ENCODE measurements around the gene SPEG. TPM values are rescaled to one million over a fixed set of nuclear protein-coding genes. Genes with fewer than 3 reads are reported as not detected.

The SPEG gene
- total RNA-seq, 1 experiment from 2014 or later, result 56.6 TPM

DNA sequence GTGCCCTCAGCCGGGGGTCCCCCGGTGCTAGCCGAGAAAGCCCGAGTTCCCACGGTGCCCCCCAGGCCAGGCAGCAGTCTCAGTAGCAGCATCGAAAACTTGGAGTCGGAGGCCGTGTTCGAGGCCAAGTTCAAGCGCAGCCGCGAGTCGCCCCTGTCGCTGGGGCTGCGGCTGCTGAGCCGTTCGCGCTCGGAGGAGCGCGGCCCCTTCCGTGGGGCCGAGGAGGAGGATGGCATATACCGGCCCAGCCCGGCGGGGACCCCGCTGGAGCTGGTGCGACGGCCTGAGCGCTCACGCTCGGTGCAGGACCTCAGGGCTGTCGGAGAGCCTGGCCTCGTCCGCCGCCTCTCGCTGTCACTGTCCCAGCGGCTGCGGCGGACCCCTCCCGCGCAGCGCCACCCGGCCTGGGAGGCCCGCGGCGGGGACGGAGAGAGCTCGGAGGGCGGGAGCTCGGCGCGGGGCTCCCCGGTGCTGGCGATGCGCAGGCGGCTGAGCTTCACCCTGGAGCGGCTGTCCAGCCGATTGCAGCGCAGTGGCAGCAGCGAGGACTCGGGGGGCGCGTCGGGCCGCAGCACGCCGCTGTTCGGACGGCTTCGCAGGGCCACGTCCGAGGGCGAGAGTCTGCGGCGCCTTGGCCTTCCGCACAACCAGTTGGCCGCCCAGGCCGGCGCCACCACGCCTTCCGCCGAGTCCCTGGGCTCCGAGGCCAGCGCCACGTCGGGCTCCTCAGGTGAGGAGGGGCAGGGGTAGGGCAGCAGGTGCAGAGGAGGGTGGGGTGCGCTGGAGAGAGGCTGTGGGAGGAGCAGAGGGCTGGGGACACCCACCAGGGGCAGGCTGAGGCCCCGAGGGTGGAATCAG lies 49.9 kb downstream of the SPEG start (continued):
- TF ChIP-seq RAD21 (IDR thresholded peaks at IDR 0.05; ENCODE audit: low read depth), result no peak

DNA sequence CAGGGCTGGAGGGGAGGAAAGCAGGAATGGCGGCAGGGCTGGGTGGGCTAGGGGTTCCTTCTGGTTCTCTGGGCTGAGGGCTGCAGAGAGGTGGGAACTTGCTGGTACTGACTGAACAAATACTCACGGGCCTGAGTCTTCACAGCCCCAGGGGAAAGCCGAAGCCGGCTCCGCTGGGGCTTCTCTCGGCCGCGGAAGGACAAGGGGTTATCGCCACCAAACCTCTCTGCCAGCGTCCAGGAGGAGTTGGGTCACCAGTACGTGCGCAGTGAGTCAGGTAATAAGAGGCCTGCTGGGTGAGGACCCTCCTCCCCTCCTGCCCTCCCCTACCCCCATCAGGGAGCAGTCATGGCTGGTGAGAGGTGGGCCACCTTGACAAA lies 50.5 kb downstream of the SPEG start:
- no peak overlapping the region for H3K9ac ChIP-seq (ENCODE audit: low read length)
- intact Hi-C loops (cut with micrococcal nuclease), result no loop called here

More for the DNA sequence above, 50.5 kb downstream of the SPEG start:
- ATAC-seq (no peak), DNase-seq (ENCODE audit: low read depth, low spot score) (no peak)
- no peaks in the 10 kb centered on the region for H3K4me1 ChIP-seq (ENCODE audit: control insufficient read depth in 1 of 2, insufficient read depth in 2 of 2, low read length in 2 of 2)
- H3K9me2 ChIP-seq (ENCODE audit: insufficient read depth), result no peaks in the 10 kb centered on the region
- TF ChIP-seq YY1 (IDR thresholded peaks at IDR 0.05; ENCODE audit: extremely low read depth, insufficient replicate concordance, low read depth, low read length) (no peak), POLR2AphosphoS5 (IDR thresholded peaks at IDR 0.05; ENCODE audit: low read depth, low read length) (no peak), SRF (IDR thresholded peaks at IDR 0.05; ENCODE audit: low read depth) (no peak), FOSL1 (IDR thresholded peaks at IDR 0.05; ENCODE audit: low read depth) (no peak), CBX3 (IDR thresholded peaks at IDR 0.05; ENCODE audit: low read depth) (no peak), EZH2 (IDR thresholded peaks at IDR 0.05) (no peak), SIN3A (IDR thresholded peaks at IDR 0.05; ENCODE audit: low read depth) (no peak), SP1 (IDR thresholded peaks at IDR 0.05; ENCODE audit: low read depth) (no peak), EZH2phosphoT487 (IDR thresholded peaks at IDR 0.05; ENCODE audit: borderline replicate concordance) (no peak), ELF1 (IDR thresholded peaks at IDR 0.05; ENCODE audit: borderline replicate concordance, low read depth) (no peak)
- TF ChIP-seq, protein P1, sequence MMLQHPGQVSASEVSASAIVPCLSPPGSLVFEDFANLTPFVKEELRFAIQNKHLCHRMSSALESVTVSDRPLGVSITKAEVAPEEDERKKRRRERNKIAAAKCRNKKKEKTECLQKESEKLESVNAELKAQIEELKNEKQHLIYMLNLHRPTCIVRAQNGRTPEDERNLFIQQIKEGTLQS (IDR thresholded peaks at IDR 0.05), result no peak
- TF ChIP-seq, protein P2, sequence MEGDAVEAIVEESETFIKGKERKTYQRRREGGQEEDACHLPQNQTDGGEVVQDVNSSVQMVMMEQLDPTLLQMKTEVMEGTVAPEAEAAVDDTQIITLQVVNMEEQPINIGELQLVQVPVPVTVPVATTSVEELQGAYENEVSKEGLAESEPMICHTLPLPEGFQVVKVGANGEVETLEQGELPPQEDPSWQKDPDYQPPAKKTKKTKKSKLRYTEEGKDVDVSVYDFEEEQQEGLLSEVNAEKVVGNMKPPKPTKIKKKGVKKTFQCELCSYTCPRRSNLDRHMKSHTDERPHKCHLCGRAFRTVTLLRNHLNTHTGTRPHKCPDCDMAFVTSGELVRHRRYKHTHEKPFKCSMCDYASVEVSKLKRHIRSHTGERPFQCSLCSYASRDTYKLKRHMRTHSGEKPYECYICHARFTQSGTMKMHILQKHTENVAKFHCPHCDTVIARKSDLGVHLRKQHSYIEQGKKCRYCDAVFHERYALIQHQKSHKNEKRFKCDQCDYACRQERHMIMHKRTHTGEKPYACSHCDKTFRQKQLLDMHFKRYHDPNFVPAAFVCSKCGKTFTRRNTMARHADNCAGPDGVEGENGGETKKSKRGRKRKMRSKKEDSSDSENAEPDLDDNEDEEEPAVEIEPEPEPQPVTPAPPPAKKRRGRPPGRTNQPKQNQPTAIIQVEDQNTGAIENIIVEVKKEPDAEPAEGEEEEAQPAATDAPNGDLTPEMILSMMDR (IDR thresholded peaks at IDR 0.05 in 2 of 3, conservative IDR thresholded peaks at IDR 0.05 in 1 of 3; ENCODE audit: borderline replicate concordance in 1 of 3, insufficient read depth in 1 of 3, low read depth in 2 of 3, low read length in 2 of 3), result no peak
- H3K4me2 ChIP-seq (ENCODE audit: low read length), result no peak overlapping the region
- H3K9me3 ChIP-seq (ENCODE audit: control insufficient read depth in 1 of 2, insufficient read depth in 1 of 2, low read depth in 1 of 2, low read length in 2 of 2), result no peaks in the 10 kb centered on the region
- no peak overlapping the region for H3K4me3 ChIP-seq (replicated peaks in 1 of 2; ENCODE audit: low read depth in 1 of 2, low read length in 2 of 2)
- H3K27ac ChIP-seq (ENCODE audit: low read depth, low read length), result no peak overlapping the region
- BruUV-seq (replicated peaks), result no TSS peak
- ChIA-PET CTCF (no interaction called here), POLR2A (no interaction called here), RAD21 (ENCODE audit: low non-redundant PET in 1 of 2, low total read pairs in 2 of 2, uncharacterized antibody in 2 of 2, unreplicated experiment in 2 of 2) (no interaction called here)
- no peaks in the 10 kb centered on the region for H3K27me3 ChIP-seq (ENCODE audit: insufficient read depth, low read length)
- no peaks in the 10 kb centered on the region for H3K79me2 ChIP-seq (ENCODE audit: insufficient read depth, low read length)
- H3K36me3 ChIP-seq (ENCODE audit: control insufficient read depth in 1 of 2, insufficient read depth in 2 of 2, low read length in 2 of 2), result no peaks in the 10 kb centered on the region; a peak in 1 of 4 replicates
- no peaks in the 10 kb centered on the region for H4K20me1 ChIP-seq (ENCODE audit: insufficient read depth)
- no peak overlapping the region for H2AFZ ChIP-seq (ENCODE audit: low read depth, low read length, poor library complexity, severe bottlenecking)
